SU-DHL-6 (cell line): Measurements from ENCODE around the gene JAKMIP1.

Experiments
- EZH2phosphoT487 ChIP-seq: fragments of 200-600 bp; sonication (generic), shearing (Covaris generic); conservative IDR thresholded peaks from 2 replicates; pipeline ENCODE4 v1.6.1; 2018; ENCODE audit warnings: mild to moderate bottlenecking, antibody characterized with exemption, low read length, moderate library complexity, mixed read lengths
- TF ChIP-seq, protein P1 (sequence below): fragments of 200-600 bp; sonication (generic); IDR thresholded peaks from one replicate; pipeline ENCODE4 v1.5.1; 2017; ENCODE audit warnings: antibody characterized with exemption, mild to moderate bottlenecking, low read length, moderate library complexity; ENCODE audit not compliant: insufficient read depth, poor library complexity, severe bottlenecking

- TF ChIP-seq, protein P1, sequence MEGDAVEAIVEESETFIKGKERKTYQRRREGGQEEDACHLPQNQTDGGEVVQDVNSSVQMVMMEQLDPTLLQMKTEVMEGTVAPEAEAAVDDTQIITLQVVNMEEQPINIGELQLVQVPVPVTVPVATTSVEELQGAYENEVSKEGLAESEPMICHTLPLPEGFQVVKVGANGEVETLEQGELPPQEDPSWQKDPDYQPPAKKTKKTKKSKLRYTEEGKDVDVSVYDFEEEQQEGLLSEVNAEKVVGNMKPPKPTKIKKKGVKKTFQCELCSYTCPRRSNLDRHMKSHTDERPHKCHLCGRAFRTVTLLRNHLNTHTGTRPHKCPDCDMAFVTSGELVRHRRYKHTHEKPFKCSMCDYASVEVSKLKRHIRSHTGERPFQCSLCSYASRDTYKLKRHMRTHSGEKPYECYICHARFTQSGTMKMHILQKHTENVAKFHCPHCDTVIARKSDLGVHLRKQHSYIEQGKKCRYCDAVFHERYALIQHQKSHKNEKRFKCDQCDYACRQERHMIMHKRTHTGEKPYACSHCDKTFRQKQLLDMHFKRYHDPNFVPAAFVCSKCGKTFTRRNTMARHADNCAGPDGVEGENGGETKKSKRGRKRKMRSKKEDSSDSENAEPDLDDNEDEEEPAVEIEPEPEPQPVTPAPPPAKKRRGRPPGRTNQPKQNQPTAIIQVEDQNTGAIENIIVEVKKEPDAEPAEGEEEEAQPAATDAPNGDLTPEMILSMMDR: no peak
- no peak for TF ChIP-seq EZH2phosphoT487
Measured at GRCh38 chr4:6160536-6160935, 39.8 kb downstream of the JAKMIP1 start.
